HepG2 (cell line): ENCODE data around the gene STK11. TPM values are rescaled to one million over a fixed set of nuclear protein-coding genes. Genes with fewer than 3 reads are reported as not detected.

ENCODE experiments used
- CBX1 ChIP-seq: IDR thresholded peaks from one replicate; pipeline ENCODE4 v1.6.1; 2016; ENCODE audit warnings: antibody characterized with exemption, low read depth
- JDP2 ChIP-seq: sonication (generic); formaldehyde crosslinking; IDR thresholded peaks from 2 replicates; pipeline ENCODE4 v1.8.1; 2022; ENCODE audit warnings: missing genetic modification reagents, borderline replicate concordance
- KLF11 ChIP-seq: IDR thresholded peaks from 2 replicates; pipeline ENCODE4 v1.6.1; 2016; ENCODE audit warnings: missing compliant biosample characterization
- MIER2 ChIP-seq: IDR thresholded peaks from 2 replicates; pipeline ENCODE4 v1.6.1; 2016; ENCODE audit warnings: missing biosample characterization, missing genetic modification reagents
- PRMT3 ChIP-seq: sonication (generic); formaldehyde crosslinking; IDR thresholded peaks from 2 replicates; pipeline ENCODE4 v1.8.1; 2022; ENCODE audit warnings: low read depth, mild to moderate bottlenecking, moderate library complexity, missing genetic modification reagents, borderline replicate concordance
- ZNF253 ChIP-seq: sonication (generic); formaldehyde crosslinking; IDR thresholded peaks from 2 replicates; pipeline ENCODE4 v1.8.0; 2022; ENCODE audit warnings: mild to moderate bottlenecking, missing genetic modification reagents, borderline replicate concordance
- ZNF672 ChIP-seq: sonication (generic); formaldehyde crosslinking; IDR thresholded peaks from 2 replicates; pipeline ENCODE4 v1.8.1; 2022; ENCODE audit warnings: missing genetic modification reagents
- ZNF703 ChIP-seq: sonication (generic); formaldehyde crosslinking; IDR thresholded peaks from 2 replicates; pipeline ENCODE4 v1.5.1; 2020; ENCODE audit warnings: missing genetic modification reagents, mild to moderate bottlenecking, moderate library complexity, borderline replicate concordance
- ZSCAN31 ChIP-seq: sonication (generic); formaldehyde crosslinking; IDR thresholded peaks from 2 replicates; pipeline ENCODE4 v1.5.0; 2020; ENCODE audit warnings: low read depth, mild to moderate bottlenecking, missing genetic modification reagents
- polyA plus RNA-seq, 8 experiments: library from polyadenylated mRNA; depleted of rRNA in 3 of 8; stranded (reverse) in 7 of 8; unstranded in 1 of 8; fragments of >200 nt; fragmentation: Illumina TruSeq in 4 of 8; extraction: Trizol in 4 of 8; gene quantifications; 2 replicates each; pipeline versions ENCODE4 v1.2.1 to v1.2.3, GENCODE V29; 2011 to 2016; ENCODE audit warnings: low read depth in 4 of 8, missing spikeins in 1 of 8, mixed read lengths in 1 of 8; ENCODE audit not compliant: insufficient read depth in 1 of 8
- total RNA-seq, 5 experiments: library from RNA; depleted of rRNA; stranded (reverse); fragments of >200 nt; fragmentation: Illumina TruSeq; extraction: Trizol; gene quantifications; 2 replicates each; pipeline ENCODE4 v1.2.3, GENCODE V29; 2016; ENCODE audit warnings: low read depth in 1 of 5
- TF ChIP-seq, protein P1 (sequence below): sonication (generic); formaldehyde crosslinking; IDR thresholded peaks from 2 replicates; pipeline ENCODE4 v1.4.0; 2020; ENCODE audit warnings: low read depth, missing genetic modification reagents
- TF ChIP-seq, protein P2 (sequence below): sonication (generic); formaldehyde crosslinking; IDR thresholded peaks from 2 replicates; pipeline ENCODE4 v1.8.0; 2022; ENCODE audit warnings: mild to moderate bottlenecking, missing genetic modification reagents
- TF ChIP-seq, protein P3 (sequence below): sonication (generic); formaldehyde crosslinking; IDR thresholded peaks from 2 replicates; pipeline ENCODE4 v1.4.0; 2020; ENCODE audit warnings: missing genetic modification reagents, borderline replicate concordance
- TF ChIP-seq, protein P4 (sequence below): sonication (generic); formaldehyde crosslinking; IDR thresholded peaks from 2 replicates; pipeline ENCODE4 v1.5.0; 2020; ENCODE audit warnings: mild to moderate bottlenecking, missing genetic modification reagents, borderline replicate concordance
- TF ChIP-seq, protein P5 (sequence below): IDR thresholded peaks from 2 replicates; pipeline ENCODE4 v1.6.1; 2016; ENCODE audit warnings: low read depth, borderline replicate concordance

The STK11 gene
- total and polyA plus RNA-seq, 2 of the 13 experiments (the other 11 are each of a cell fraction or from before 2014, with no cell fraction given) = 27.5 to 43.6 TPM

DNA sequence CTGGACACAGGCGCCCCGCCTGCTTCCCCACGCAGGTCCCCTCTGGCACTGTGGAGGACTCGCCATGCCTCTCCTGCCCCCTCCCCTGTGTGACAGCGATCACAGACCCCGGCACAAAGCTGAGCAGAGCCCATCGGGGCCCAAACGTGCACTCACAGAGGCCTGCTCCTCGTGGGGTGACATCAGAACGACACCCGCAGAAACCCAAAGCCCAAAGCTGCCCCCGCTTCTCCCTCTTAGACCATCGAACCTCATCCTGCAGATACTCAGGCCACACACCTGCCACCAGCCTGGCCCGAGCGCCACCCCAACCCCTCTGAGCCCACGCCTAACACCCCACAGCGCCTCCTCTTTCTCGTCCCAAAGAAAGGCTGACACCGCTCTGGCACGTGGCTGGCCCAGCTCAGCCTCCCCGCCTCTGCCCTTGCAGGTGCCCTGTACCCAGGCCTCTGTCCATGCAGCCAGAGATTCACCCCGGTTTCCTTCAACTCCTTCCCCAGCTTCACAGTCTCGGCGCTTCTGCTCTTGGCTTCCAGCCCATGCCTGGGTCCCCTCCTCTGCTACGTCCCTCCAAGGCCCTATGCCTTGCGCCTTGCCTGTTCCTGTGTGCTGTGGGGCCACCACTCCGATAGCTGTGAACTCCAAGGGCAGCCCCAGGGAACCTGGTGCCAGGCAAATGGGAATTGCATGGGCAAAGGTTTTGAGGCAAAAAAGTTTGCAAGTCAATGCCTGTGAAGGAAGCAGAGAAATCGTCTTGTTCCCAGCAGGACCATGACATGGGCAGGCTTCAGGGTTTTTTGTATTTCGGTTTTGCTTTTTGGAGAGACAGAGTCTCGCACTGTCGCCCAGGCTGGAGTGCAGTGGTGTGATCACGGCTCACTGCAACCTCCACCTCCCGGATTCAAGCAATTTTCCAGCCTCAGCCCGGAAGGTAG is 33.1 kb downstream of the STK11 start (continued):
- TF ChIP-seq, protein P1, sequence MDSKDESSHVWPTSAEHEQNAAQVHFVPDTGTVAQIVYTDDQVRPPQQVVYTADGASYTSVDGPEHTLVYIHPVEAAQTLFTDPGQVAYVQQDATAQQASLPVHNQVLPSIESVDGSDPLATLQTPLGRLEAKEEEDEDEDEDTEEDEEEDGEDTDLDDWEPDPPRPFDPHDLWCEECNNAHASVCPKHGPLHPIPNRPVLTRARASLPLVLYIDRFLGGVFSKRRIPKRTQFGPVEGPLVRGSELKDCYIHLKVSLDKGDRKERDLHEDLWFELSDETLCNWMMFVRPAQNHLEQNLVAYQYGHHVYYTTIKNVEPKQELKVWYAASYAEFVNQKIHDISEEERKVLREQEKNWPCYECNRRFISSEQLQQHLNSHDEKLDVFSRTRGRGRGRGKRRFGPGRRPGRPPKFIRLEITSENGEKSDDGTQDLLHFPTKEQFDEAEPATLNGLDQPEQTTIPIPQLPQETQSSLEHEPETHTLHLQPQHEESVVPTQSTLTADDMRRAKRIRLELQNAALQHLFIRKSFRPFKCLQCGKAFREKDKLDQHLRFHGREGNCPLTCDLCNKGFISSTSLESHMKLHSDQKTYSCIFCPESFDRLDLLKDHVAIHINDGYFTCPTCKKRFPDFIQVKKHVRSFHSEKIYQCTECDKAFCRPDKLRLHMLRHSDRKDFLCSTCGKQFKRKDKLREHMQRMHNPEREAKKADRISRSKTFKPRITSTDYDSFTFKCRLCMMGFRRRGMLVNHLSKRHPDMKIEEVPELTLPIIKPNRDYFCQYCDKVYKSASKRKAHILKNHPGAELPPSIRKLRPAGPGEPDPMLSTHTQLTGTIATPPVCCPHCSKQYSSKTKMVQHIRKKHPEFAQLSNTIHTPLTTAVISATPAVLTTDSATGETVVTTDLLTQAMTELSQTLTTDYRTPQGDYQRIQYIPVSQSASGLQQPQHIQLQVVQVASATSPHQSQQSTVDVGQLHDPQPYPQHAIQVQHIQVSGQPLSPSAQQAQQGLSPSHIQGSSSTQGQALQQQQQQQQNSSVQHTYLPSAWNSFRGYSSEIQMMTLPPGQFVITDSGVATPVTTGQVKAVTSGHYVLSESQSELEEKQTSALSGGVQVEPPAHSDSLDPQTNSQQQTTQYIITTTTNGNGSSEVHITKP (CRISPR knock-in tag) = no peak
- TF ChIP-seq JDP2 = no peak
- no peak for TF ChIP-seq ZNF253
- no peak for TF ChIP-seq MIER2 (CRISPR knock-in tag)
- no peak for TF ChIP-seq CBX1
- TF ChIP-seq, protein P2, sequence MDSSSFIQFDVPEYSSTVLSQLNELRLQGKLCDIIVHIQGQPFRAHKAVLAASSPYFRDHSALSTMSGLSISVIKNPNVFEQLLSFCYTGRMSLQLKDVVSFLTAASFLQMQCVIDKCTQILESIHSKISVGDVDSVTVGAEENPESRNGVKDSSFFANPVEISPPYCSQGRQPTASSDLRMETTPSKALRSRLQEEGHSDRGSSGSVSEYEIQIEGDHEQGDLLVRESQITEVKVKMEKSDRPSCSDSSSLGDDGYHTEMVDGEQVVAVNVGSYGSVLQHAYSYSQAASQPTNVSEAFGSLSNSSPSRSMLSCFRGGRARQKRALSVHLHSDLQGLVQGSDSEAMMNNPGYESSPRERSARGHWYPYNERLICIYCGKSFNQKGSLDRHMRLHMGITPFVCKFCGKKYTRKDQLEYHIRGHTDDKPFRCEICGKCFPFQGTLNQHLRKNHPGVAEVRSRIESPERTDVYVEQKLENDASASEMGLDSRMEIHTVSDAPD (CRISPR knock-in tag) = no peak
- TF ChIP-seq KLF11 (CRISPR knock-in tag) = no peak
- no peak for TF ChIP-seq PRMT3 (CRISPR knock-in tag)
- TF ChIP-seq ZNF672 = no peak
- no peak for TF ChIP-seq ZSCAN31 (CRISPR knock-in tag)
- TF ChIP-seq, protein P3, sequence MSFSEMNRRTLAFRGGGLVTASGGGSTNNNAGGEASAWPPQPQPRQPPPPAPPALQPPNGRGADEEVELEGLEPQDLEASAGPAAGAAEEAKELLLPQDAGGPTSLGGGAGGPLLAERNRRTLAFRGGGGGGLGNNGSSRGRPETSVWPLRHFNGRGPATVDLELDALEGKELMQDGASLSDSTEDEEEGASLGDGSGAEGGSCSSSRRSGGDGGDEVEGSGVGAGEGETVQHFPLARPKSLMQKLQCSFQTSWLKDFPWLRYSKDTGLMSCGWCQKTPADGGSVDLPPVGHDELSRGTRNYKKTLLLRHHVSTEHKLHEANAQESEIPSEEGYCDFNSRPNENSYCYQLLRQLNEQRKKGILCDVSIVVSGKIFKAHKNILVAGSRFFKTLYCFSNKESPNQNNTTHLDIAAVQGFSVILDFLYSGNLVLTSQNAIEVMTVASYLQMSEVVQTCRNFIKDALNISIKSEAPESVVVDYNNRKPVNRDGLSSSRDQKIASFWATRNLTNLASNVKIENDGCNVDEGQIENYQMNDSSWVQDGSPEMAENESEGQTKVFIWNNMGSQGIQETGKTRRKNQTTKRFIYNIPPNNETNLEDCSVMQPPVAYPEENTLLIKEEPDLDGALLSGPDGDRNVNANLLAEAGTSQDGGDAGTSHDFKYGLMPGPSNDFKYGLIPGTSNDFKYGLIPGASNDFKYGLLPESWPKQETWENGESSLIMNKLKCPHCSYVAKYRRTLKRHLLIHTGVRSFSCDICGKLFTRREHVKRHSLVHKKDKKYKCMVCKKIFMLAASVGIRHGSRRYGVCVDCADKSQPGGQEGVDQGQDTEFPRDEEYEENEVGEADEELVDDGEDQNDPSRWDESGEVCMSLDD (CRISPR knock-in tag) = no peak
- no peak for TF ChIP-seq ZNF703 (CRISPR knock-in tag)
- TF ChIP-seq, protein P4, sequence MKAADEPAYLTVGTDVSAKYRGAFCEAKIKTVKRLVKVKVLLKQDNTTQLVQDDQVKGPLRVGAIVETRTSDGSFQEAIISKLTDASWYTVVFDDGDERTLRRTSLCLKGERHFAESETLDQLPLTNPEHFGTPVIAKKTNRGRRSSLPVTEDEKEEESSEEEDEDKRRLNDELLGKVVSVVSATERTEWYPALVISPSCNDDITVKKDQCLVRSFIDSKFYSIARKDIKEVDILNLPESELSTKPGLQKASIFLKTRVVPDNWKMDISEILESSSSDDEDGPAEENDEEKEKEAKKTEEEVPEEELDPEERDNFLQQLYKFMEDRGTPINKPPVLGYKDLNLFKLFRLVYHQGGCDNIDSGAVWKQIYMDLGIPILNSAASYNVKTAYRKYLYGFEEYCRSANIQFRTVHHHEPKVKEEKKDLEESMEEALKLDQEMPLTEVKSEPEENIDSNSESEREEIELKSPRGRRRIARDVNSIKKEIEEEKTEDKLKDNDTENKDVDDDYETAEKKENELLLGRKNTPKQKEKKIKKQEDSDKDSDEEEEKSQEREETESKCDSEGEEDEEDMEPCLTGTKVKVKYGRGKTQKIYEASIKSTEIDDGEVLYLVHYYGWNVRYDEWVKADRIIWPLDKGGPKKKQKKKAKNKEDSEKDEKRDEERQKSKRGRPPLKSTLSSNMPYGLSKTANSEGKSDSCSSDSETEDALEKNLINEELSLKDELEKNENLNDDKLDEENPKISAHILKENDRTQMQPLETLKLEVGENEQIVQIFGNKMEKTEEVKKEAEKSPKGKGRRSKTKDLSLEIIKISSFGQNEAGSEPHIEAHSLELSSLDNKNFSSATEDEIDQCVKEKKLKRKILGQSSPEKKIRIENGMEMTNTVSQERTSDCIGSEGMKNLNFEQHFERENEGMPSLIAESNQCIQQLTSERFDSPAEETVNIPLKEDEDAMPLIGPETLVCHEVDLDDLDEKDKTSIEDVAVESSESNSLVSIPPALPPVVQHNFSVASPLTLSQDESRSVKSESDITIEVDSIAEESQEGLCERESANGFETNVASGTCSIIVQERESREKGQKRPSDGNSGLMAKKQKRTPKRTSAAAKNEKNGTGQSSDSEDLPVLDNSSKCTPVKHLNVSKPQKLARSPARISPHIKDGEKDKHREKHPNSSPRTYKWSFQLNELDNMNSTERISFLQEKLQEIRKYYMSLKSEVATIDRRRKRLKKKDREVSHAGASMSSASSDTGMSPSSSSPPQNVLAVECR (CRISPR knock-in tag) = peak; percentile 23; the same call in 1 of the 2 replicates
- TF ChIP-seq, protein P5, sequence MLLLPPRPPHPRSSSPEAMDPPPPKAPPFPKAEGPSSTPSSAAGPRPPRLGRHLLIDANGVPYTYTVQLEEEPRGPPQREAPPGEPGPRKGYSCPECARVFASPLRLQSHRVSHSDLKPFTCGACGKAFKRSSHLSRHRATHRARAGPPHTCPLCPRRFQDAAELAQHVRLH = 0 out of 2 replicates have a peak, but pooled peaks have one; percentile 26
